GM21515 (cell line): ENCODE results near the gene SPIRE1.
"Not testable (repeated sequence)": the region's sequence is repeated elsewhere in the genome, so short reads cannot be mapped to it uniquely, and the experiment has no call there.

Experiments
- ATAC-seq: cut with Tn5 transposase; IDR thresholded peaks from one replicate; pipeline ENCODE4 v1.9.1; 2021; ENCODE audit not compliant: unreplicated experiment

SPIRE1 gene

DNA sequence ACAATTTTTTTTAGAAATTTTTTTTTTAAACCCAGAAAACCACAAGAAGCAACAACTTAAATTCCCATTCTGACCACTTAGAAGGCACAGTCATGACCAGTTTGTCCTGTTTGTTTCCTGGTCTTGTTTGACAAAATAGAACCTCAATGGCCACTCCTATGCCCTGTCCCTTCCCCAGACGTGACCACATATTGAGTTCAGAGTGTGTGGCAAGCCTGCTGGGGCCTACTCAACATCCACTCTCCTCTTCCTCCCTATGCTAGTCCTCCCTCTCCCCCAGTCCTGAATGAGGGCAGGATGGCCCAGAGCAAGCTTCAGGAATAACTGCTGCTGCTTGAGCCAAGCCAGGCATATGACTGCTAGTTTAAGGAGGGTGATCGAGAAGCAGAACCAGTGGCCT is 160.6 kb downstream of the SPIRE1 start:
- no peak for ATAC-seq

DNA sequence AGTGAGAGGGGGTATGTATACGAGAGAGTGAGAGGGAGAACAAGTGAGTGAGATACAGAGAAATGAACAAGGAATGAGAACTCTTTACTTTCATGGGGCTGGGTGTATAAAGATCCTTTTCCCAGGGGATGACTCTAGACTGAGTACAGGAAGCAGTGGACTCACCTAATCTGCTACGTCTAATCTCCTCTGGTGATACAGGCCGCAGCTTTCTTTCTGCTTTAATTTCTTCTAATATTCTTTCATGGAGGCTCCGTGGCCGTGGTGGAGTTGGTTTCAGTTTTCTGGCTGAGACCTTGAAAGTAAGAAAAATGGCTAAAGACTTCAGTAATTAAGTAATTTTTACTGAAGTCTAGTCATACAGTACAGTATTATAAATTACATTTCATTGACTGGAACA is 165.0 kb downstream of the SPIRE1 start:
- no peak for ATAC-seq

DNA sequence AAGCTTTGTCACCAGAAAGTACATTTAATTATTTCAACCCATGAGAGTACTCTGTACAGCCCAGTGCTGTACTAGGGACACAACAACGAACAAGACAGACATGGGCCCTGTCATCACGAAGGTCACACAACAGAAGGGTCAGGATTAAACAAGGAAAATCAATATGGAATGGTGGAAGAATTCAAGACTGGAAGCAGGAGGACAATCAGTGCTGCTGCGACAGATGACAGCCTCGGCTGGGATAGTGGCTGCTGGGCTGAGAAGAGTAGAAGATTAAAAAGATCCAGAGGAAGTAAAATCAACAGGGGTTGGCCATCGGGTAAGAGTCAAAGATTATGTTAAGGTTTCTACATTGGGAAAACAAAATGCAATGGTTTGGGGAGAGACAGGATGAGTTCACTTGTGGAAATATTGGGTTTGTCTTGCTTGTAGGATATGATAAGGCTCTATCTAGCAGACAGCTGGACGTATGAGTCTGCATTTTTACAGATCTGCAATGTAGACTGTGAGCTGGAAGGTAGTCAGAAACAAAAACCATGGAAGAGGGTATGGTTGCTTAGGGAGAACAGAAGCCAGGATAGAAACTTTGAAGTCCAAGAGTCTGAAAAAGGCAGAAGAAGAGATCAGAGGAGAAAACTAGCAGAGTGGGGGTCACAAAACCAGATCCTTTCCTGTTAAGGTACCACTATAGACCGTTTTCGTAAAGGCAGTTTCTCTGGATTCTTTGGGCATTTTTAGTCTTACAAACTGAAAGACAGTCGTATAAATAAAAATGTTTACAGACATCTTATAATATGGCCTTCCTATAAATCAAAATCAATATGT is 166.1 kb downstream of the SPIRE1 start:
- no peak for ATAC-seq

DNA sequence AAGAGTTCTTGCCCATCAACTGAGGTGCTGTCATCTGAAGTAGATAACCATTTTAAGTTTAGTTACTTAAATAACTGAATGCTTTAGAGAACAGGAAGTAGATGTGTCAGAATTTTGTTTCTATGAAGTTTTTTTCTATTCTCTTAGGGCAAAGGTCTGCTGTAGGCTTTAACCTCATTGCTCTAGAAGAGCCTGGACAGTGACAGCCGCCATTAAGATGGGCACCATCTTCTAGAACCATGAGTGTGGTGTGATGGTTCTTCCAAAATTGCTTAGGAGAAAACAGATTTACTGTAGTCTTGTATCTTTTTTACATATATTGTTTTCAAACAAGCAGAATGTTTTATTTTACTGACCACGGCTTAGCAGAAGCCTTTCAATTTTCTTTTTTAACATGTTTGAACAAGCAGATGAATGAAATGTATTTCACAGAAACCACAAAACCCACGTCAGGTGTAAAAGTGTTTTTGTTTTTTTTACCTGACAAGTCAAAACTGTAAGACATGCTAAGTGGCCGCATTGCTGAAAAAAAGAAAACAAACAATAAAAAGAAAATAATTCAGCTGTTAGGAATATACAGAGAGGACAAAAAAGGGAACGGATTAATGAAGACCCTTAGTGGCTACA is 172.3 kb downstream of the SPIRE1 start:
- no peak for ATAC-seq

DNA sequence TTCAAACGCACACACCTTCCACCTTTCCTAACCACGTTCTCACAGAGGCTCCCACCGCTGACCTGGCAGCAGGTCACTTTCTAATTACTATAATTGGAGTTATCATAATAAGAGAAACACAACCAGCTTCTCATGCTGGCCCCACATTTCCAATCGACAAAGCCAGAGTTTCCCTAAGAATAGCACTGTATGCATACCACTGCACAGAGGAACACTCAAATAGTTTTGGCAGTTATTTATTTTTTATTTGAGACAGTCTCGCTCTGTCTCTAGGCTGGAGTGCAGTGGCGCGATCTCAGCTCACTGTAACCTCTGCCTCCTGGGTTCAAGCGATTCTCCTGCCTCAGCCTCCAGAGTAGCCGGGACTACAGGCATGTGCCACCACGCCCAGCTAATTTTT is 176.0 kb downstream of the SPIRE1 start:
- ATAC-seq, result not testable (repeated sequence)

DNA sequence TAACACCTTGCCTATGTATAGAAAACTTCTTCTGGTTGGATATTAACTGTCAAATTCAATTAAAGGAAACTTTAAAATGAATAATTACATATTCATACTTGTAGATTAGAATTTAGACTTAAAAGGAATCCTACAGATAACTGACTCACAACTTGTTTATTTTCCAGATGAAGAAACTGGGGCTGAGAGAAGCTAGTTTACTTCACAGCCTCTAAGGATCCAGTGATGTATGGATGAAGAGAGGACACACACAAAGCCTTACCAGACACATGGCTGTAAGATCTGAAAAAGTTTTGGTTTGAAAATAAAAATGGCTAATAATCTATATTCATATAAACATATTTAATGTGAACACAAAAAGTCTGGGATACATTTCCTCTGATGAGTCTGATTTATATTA is 177.9 kb downstream of the SPIRE1 start:
- ATAC-seq, result no peak

DNA sequence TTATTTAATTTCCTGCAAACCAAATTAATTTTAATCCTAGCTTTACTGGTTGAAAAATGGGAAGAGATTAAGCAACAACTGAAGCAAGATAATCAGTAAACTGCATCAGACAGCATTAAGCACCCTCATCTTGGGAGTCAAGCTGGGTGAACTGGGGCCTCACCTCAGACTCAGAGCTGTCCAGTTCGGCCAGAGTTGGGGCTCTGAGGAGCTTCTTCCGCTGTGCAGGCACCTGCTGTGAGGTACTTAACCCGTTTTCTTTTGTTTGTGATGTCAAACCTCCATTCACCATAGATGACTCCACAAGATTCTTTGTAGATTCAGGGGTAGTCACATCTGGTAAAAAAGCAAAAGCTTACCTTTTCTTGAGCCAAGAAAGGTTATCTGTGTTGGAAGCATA is 178.4 kb downstream of the SPIRE1 start:
- no peak for ATAC-seq

DNA sequence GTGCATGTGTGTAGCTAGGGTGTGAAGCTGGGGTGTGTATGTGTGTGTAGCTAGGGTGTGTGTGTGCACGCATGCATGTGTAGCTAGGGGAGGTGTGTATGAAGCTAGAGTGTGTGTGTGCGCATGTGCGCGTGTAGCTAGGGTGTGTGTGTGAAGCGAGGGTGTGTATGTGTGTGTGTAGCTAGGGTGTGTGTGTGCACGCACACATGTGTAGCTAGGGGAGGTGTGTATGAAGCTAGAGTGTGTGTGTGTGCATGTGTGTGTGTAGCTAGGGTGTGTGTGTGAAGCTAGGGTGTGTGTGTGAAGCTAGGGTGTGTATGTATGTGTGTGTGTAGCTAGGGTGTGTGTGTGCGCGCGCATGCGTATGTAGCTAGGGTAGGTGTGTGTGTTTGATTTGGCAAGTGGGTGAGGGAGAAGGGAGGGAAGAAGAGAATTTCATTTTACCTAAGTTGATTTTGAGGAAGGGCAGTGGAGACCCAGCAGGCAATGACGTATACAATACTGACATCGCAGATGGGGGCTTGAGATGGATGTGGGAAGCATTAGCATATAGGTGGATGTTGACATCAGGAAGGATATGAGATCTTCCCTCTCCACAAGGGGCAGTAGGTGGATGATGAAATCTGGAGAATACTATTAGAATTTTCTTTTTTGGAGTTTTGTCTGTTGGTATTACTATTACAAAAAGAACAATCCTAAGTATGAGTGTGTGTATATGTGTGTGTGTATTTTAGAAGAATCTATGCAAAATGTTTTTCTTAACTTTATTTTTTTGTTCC is 179.4 kb downstream of the SPIRE1 start:
- no peak for ATAC-seq

DNA sequence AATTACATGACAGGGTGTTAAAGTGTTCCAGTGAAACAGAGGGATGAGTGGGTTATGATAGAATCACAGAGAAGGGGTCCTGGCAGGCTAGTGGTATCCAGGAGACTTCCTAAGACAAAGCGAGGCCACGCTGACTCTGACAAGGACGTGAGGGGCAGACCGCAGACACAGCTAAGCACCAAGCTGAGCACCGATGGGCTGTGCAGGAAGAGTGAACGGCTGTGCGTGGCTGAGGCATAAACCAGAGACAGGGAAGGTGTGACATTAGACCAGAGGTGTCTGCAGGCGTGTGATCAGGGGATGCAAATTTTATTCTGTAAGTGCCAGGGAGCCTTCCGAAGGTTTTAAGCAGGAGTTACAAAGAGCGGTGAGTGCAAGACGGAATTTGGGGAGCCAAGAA is 180.3 kb downstream of the SPIRE1 start:
- no peak for ATAC-seq

DNA sequence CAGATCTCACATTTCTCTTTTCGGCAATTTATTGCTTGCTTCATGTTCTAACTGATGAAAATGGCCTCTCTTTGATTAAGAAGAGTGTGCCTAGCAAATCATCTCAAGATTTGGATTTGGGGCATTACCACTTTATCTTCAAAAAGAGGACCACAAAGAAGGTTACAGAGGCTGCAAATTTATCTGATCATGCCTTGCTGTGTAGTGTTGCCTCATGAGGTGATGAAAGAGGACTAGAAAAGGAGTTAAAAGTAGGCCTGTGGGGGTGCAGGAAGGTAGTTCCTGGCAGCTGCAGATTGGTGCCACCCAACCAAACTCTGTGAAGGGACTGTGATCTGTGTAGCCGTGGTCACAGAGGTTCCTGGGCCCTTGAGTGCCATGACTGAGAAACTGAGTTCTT is 181.0 kb downstream of the SPIRE1 start:
- ATAC-seq, result no peak

DNA sequence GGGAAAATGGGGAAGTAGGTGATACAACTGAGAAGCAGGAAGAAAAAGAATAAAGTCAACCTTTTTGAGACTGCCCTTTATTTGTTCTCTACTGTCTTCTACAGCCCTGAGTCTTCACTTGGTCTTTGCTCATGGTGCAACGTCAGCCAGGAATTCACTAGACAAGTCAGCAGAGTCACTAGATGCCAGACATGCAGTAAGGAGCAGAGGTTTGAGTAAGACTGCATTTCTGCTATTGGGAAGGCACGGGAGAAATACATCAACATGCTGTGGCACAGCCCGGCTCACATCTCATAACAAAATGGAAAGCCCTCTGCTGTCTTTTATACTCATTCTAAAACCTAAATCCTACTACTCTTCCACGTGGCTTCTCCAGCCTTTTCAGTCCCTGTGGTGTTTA is 183.0 kb downstream of the SPIRE1 start:
- ATAC-seq, result no peak

DNA sequence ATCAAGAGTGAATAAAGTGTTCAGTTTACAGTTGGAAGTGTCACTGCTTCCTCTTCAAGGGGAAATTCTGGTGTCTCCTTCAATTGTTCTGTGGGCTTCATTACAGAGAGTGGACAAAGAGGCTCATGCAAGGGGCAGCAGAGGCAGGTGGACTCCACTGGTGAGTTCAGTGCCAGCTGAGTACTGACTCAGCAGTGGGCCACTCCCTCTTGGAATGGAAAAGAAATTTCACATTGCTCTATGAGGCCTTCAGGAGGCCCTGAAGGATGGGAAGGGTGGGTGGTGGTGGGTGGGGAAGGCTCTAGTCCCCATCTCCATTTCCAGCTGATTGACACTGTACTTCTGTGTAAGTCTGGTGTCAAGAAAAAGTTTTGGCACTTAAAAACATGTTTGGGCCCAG is 183.8 kb downstream of the SPIRE1 start:
- no peak for ATAC-seq

DNA sequence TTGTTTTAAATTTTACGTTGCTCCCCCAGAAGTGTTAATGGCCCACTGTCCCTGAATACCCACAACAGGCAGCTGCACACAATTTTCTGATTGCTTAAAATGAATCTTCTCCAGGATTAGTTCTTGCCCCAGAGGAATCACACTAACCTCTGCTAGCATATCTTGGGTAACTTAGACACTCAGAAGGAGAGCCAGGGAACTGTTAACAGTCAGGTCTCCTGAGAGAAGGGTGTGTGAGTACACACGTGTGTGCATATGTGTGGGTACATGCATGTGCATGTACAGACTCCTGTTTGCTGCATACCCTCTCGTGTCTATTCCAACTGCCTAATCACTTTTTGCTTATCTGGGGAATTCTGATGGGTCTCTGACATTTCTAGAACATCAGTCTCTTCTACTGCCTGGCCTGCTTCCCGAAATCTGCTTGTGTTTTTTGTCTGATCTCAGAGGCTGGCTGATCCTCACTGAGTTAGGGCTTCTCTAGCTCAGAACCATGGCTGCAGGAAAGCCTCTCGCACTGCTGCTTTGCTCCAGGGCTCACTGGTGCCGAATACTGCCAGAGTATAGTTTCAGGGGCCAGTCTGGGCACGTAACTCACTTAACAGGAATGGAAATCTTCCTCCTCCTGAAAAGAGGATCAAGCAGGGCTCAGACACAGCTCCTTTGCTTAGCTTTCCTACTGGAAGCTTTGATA is 187.4 kb downstream of the SPIRE1 start:
- ATAC-seq, result no peak

DNA sequence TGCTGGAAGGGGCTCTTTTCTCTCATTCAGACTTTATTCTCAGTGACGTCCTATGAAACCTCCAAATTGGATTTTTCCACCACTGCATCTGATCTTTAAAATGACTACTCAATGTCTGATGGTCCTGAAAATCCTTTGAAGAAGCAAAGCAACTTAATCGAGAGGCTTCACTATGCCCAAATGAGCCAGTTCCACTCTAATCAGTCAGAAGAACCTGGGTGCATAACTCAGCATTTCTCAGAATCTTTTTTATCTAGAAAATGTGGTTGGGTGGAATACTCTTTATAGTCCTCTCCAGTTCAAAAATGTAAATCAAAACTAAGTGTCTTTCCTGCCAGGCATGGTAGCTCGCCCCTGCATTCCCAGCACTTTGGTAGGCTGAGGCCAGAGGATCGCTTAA is 189.5 kb downstream of the SPIRE1 start:
- no peak for ATAC-seq

DNA sequence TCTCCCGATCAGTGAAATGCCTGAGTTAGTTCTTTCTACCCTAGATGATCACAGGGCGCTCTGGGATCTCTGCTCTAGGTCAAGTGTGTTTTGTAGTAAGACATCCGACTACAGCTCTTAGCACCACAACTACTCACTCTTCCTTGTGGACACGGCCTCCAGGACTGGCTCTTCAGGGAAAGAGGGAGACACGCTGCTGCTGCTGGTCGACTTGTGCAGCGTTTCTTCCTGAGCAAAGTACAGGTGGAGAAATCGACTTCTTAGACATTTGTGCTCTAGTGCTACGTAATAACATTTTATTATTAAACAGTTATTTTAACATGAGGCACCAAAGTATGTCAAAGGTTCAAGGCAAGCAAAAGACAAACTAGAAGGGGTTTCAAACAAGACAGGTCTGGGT is 193.2 kb downstream of the SPIRE1 start:
- no peak for ATAC-seq

DNA sequence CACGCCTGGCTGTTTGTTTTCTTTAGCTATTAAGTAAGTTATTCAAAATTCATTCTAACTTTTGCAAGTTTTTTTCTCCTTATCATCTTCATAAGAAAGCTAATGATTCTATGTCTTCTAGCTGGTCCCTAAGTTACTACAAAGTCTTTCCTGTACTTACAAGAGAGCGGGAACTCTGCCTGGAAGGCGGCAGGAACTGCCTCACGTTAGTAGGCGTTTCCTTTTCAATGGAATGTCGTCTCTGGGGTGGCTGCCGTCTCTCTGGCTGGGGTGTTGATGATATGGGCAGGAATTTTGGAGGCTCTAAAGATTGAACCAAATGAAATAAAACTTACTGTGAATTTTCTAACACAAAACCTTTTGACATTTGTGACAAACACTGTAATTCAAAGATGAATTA is 194.7 kb downstream of the SPIRE1 start:
- no peak for ATAC-seq

DNA sequence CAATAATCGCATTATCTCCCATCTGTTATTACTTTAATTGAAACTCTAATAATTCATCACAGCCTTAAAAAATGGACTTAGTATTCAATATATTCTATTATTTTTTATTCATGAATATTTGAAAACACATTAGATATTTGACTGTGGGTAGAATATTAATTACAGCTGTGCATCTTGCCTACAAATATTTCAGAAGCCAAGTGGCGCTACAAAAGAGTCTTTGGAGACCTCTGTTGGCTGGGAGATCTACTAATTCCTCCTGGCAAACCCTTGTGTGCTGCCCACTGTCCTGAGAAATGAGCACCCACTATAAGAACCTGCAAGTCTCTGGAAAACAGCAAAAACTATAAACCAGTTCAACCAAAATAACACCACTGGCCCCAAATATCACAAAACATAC is 195.7 kb downstream of the SPIRE1 start:
- no peak for ATAC-seq

DNA sequence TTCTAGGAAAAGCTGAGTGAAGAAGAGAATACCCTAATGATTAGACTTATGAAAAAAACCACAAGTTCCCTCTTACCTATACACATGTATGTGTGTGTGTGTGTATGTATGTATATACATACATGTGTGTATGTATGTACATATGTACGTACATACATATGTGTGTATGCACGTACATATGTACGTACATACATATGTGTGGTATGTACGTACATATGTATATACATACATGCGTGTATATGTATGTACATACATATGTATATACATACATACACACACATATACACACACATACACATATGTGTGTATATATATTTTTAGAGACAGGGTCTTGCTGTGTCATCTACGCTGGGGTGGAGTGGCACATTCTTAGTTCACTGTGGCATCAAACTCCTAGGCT is 196.6 kb downstream of the SPIRE1 start:
- ATAC-seq, result no peak

DNA sequence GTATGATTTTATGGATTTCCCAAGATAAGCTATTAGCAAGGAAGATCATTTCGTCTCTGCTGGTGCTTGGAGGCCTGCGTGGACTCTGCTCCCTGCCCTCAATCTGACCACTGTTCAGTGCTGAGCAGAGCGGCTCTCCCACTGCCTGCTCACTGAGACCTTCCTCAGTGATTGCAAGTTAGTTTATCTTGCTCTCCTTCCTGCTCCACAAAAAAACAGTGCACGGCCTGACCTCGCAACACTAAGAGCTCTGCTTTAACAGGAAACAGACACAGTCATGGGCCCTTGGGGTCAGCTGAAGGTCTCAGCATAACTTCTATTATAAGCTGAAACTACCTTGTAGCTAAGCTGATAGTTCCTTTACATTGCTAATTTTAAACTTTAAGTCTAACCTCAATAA is 197.0 kb downstream of the SPIRE1 start:
- ATAC-seq, result no peak

DNA sequence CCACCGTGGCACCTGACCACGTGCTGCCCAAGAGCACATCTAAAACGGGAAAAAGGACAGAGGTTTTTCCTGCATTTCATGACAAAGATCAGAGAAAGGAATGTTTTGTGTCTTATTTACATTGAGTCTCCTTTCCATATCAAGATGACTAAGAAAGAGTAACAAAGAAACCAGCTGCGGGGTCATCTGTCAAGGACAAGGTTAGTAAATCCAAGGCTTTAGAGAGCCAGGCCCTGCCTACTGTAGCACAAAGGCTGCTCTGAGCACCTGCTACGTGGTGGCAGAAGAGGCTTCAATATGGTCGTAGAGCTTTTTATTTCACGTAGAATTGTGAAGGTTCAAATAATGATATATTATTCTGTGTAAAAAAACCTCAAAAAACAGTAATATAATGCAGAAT is 199.1 kb downstream of the SPIRE1 start:
- ATAC-seq, result no peak

DNA sequence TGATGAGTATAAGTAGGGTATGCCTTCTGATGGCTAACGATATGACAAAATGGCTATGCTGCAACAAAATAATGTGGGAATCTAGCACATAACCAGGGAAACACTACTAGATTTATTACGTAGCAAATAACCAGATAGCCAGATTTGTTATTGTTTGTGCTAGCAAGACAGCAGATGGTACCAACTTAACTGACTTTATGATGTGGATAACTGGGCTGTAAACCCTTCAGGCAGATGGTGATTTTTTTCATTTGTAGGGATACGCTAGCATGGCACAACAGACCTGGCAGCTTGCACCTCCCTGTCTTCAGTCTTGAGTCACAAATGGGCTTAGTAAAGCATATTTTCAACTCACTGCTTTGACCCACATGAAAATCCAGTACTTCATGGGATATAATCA is 201.5 kb downstream of the SPIRE1 start:
- no peak for ATAC-seq
